RWPE1 (cell line): ENCODE data around the gene SLC25A22.
A peak's percentile ranks its signal among the peaks of the same experiment; 100 is the strongest.

ENCODE experiments used
- CTCF ChIA-PET: fragments of 350-600 bp; sonication (Branson Sonifier 250); formaldehyde crosslinking; extraction: SDS; loops from one replicate; lab custom pipeline; 2021; lab: Yijun Ruan, JAX
- POLR2A ChIA-PET: fragments of 400-600 bp; formaldehyde crosslinking; extraction: SDS; loops from one replicate; lab custom pipeline; 2020; ENCODE audit warnings: antibody characterized with exemption; ENCODE audit not compliant: low non-redundant PET; lab: Yijun Ruan, JAX
- DNase-seq: peaks from one replicate; pipeline ENCODE4 v3.0.0; 2012; ENCODE audit warnings: low spot score
- H3K27ac ChIP-seq: fragments of 450-650 bp; 2 replicates; pipeline ENCODE4 v1.5.1; 2017
- CTCF ChIP-seq: fragments of 450-650 bp; conservative IDR thresholded peaks from 2 replicates; pipeline ENCODE4 v1.5.1; 2017; ENCODE audit warnings: low read depth, mild to moderate bottlenecking

The SLC25A22 gene

DNA sequence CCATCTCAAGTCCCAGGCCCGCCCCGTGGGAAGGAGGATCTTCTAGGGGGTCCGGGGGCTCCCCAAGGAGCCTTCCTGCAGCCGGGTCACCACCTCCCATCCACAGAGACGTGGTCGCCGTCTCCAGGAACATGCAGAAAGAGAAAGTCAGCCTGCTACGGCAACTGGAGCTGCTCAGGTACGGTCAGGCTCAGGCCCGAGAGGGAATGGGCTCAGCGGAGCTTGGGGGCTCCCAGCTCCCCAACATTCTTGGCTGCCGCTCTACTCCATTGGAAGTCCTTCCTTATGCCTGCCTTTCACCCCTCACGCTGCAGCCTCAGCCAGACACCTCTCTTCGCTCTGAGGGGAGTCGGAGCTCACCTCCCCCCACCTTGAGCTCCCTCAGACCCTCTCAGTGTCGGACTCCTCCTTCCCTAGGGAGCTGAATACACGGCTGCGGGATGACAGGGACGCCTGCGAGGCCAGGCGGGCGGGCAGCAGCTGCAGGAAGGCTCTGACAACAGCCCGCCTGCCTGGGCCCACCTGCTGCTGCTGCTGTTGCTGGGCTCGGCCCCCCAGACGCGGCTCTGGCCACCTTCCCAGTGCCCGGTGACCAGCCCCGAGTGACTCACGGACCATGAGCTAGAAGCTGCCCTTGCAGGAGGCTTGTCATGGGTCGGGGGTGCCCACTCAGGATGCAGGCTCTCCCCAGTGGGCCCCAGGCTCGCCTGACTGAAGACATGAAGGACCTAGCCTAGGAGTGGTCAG, 33.2 kb upstream of the SLC25A22 start:
- CTCF ChIA-PET = interaction anchor here (0.6 kb wide), 1 partner anchor 619 kb away, joined by 3 read pairs; no protein-coding TSS in a partner anchor
- peak overlapping the region; percentile 99 for H3K27ac ChIP-seq
- DNase-seq = no peak
- POLR2A ChIA-PET = no interaction called here
- TF ChIP-seq CTCF = no peak

DNA sequence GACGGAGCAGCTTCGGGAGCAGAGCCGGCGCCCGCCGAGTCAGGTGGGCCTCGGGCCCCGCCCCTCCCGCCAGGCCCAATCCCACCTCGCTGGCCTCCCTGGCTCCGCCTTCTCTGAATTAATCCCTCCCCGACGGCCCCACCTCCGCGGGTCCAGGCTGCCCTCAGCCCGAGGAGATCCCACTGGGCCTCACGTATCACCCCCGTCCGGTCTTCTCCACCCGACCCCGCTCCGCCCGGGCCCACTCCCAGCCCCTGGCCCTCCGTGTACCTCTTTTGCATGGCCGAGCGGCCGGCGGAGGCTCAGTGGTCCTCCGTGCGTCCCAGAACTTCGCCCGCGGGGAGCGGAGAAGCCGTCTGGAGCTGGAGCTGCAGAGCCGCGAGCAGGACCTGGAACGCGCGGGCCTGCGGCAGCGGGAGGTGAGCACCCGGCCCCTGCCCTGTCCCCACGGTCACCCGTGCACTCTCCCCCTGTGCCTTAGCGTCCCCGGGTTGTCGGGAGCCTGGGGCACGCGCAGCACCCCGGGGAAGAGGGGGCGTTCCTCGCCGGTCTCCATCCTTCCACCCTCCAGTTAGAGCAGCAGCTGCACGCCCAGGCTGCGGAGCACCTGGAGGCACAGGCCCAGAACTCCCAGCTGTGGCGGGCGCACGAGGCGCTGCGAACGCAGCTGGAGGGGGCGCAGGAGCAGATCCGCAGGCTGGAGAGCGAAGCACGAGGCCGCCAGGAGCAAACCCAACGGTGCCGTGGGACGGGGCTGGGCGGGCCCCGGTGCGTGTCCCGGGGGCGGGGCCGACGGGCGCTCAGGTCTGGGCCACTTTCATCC, 32.4 kb upstream of the SLC25A22 start:
- DNase-seq = no peak
- ChIA-PET POLR2A (interaction anchor here (0.9 kb wide), 1 partner anchor 11 kb away, joined by 3 read pairs; the partner anchor contains the start of gene PNPLA2), CTCF (no interaction called here)
- TF ChIP-seq CTCF = no peak
- H3K27ac ChIP-seq = peak overlapping the region; percentile 99

DNA sequence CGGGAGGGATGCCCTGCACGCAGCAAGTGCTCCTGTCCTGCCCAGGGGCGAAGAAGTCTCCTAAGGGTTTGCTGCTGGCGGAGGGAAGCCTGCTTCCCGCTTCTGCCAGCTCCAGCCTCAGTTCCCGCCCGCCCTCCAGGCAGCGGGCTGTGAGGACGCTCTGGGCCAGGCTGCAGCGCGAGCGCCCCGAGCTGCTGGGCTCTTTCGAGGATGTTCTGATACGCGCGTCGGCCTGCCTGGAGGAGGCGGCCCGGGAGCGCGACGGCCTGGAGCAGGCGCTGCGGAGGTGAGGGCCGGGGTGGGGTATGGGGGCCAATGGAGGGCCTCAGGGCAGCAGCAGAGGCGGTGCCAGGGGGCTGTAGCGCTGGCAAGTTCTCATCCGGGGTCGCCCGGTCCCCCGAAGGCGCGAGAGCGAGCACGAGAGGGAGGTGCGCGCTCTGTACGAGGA, 31.8 kb upstream of the SLC25A22 start:
- TF ChIP-seq CTCF = no peak
- DNase-seq = no peak
- ChIA-PET CTCF (no interaction called here), POLR2A (interaction anchor here (0.9 kb wide), 1 partner anchor 11 kb away, joined by 3 read pairs; the partner anchor contains the start of gene PNPLA2)
- H3K27ac ChIP-seq = peak overlapping the region; percentile 99

DNA sequence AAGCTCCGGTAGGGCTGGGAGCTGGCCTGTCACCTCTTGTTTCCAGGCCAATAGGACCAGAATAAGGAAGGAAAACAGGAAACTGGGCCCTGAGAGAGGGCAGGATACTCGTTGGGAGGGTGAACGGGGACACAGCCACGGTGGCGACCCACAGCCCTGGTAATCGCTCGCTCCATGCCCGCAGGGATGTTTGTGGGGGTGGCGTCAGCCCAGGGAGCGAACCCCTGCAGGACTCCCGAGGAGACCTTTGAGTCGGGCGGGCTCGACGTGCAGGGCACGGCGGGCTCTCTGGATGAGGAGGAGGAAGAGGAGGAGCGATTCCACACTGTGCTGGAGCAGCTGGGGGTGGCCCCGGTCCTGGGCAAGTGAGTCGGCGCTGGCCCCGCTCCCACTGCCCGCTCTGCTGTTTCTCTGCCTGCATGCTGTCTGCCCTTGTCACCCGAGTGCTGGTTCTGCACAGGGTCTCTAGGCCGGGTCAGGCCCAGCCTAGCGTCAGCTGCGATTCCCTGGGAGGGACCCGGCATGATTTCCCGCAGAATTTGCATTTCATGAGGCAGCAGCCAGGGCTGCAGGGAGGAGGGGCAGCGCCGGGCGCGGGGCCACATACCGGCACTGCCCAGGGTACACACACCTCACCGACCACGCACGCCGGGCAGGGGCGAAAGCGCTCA, 31.2 kb upstream of the SLC25A22 start:
- H3K27ac ChIP-seq = peak overlapping the region; percentile 99
- DNase-seq = no peak
- no peak for TF ChIP-seq CTCF
- POLR2A ChIA-PET = interaction anchor here (0.6 to 0.7 kb wide), 2 partner anchors 12 to 16 kb away, joined by 4 to 13 read pairs; no protein-coding TSS in a partner anchor
- CTCF ChIA-PET = no interaction called here

GRCh38 chr11:828506-829175, 30.6 kb upstream of the SLC25A22 start:
- no peak overlapping the region for H3K27ac ChIP-seq
- no peak for TF ChIP-seq CTCF
- POLR2A ChIA-PET = interaction anchor here (0.6 to 0.7 kb wide), 2 partner anchors 11 to 16 kb away, joined by 4 to 13 read pairs; no protein-coding TSS in a partner anchor
- DNase-seq = no peak
- CTCF ChIA-PET = no interaction called here
